ENCODE data around the gene SLC2A13. TPM values are rescaled to one million over a fixed set of nuclear protein-coding genes. Genes with fewer than 3 reads are reported as not detected.

SLC2A13 gene
- total RNA-seq, 1 experiment from 2014 or later, result 7.0 TPM

DNA sequence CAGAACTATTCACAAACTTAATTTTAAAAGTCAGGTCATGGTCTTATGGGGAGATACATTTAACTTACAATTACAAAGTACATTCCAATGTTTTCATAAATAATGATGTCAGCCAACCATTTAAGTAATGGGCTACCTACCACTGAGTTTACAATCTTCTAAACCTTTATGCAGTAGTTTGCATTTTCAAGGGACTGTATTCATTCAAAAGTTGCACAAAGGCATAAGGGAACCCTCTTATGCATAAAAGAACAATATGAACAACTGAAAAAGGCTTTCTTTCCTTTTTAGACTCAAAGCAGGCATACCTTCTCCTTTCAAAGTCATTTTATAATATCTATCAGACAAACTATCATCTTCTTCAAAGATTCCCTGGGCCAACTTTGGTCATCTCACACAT, 230.2 kb downstream of the SLC2A13 start:
- H3K4me3 Mint-ChIP-seq, result no peak overlapping the region
- no peak overlapping the region for H3K4me2 ChIP-seq (ENCODE audit: insufficient read depth, insufficient read length, low read length)
- peaks cover 21 to 33% (median 32%) of the 10 kb centered on the region in 3 experiments for H3K36me3 Mint-ChIP-seq (ENCODE audit: insufficient read depth in 1 of 3, low read depth in 3 of 3)

More for the DNA sequence above, 230.2 kb downstream of the SLC2A13 start:
- no peak overlapping the region for H3K18ac ChIP-seq (ENCODE audit: insufficient read length, low read depth, low read length)
- H2AFZ ChIP-seq (ENCODE audit: low read length), result no peak overlapping the region
- no peak for DNase-seq
- no peak overlapping the region for H3T11ph ChIP-seq (ENCODE audit: low read length)
- no peak overlapping the region for H2BK20ac ChIP-seq (ENCODE audit: low read depth, low read length, poor library complexity, severe bottlenecking)
- H3K23ac ChIP-seq (ENCODE audit: insufficient read length, low read depth, low read length), result no peak overlapping the region
- no peak overlapping the region for H3K14ac ChIP-seq (ENCODE audit: insufficient read depth, low read length)
- no peaks in the 10 kb centered on the region for H4K20me1 ChIP-seq (ENCODE audit: control insufficient read depth, insufficient read depth, insufficient read length)
- Mint-ChIP-seq H3K9me3 (peaks cover 29 to 30% of the 10 kb centered on the region in 2 experiments), H3K27ac (peak overlapping the region in 1 of 3 experiments; percentile 29; a peak in 1 of 7 replicates), H3K27me3 (ENCODE audit: low read depth) (peaks cover 4% of the 10 kb centered on the region; the same call in 1 of the 2 replicates), H3K4me1 (peaks cover 14% of the 10 kb centered on the region in 2 experiments)
- no peak overlapping the region for H3K4ac ChIP-seq (ENCODE audit: low read depth, low read length)
- no peak overlapping the region for H2BK5ac ChIP-seq (ENCODE audit: insufficient read length, low read length)
- no peaks in the 10 kb centered on the region for H3K23me2 ChIP-seq (ENCODE audit: insufficient read length, low read depth, low read length, poor library complexity, severe bottlenecking)
- no peaks in the 10 kb centered on the region for H3K79me2 ChIP-seq (ENCODE audit: insufficient read depth, low read length)
- H3K27ac ChIP-seq (ENCODE audit: insufficient read length, low read depth, low read length), result no peak overlapping the region
- H3K27me3 ChIP-seq (ENCODE audit: insufficient read depth, low read length), result no peaks in the 10 kb centered on the region
- H2AK5ac ChIP-seq (ENCODE audit: insufficient read length, low read length), result no peak overlapping the region
- H3K56ac ChIP-seq (ENCODE audit: insufficient read length, low read depth, low read length), result no peak overlapping the region
- no peak overlapping the region for H2BK12ac ChIP-seq (ENCODE audit: insufficient read length, low read depth, low read length)
- H4K8ac ChIP-seq (replicated peaks; ENCODE audit: insufficient read length, low read depth, low read length), result no peak overlapping the region
- no peak overlapping the region for H4K91ac ChIP-seq (ENCODE audit: insufficient read length, low read depth, low read length)
- no peak overlapping the region for H2BK15ac ChIP-seq (ENCODE audit: low read depth, low read length)
- peaks cover 25% of the 10 kb centered on the region for H3K9me3 ChIP-seq (ENCODE audit: control insufficient read depth, low read depth, low read length)
- no peak overlapping the region for H3K9ac ChIP-seq (ENCODE audit: extremely low read depth, insufficient read length, low read length)
- H3K79me1 ChIP-seq (ENCODE audit: insufficient read depth, low read depth, low read length, poor library complexity, severe bottlenecking), result no peaks in the 10 kb centered on the region
- H2BK120ac ChIP-seq (ENCODE audit: low read depth, low read length, poor library complexity, severe bottlenecking), result no peak overlapping the region
- no peak overlapping the region for H4K5ac ChIP-seq (ENCODE audit: insufficient read length, low read depth, low read length)
- TF ChIP-seq CTCF (conservative IDR thresholded peaks at IDR 0.05), result no peak
- H3K4me1 ChIP-seq (ENCODE audit: insufficient read depth, low read length), result no peaks in the 10 kb centered on the region
